ENCODE data around the gene USP3.

GRCh38 chr15:63598473-63599400 is 94.3 kb downstream of the USP3 start:
- TF ChIP-seq CTCF (conservative IDR thresholded peaks at IDR 0.05; ENCODE audit: low read length) (no peak), EZH2phosphoT487 (IDR thresholded peaks at IDR 0.05; ENCODE audit: borderline replicate concordance, low read depth, low read length) (no peak)
